GM19463 (cell line): ENCODE measurements around the gene NAT14.
"Not testable (repeated sequence)": the region's sequence is repeated elsewhere in the genome, so short reads cannot be mapped to it uniquely, and the experiment has no call there.

ENCODE experiments used
- ATAC-seq: cut with Tn5 transposase; IDR thresholded peaks from one replicate; pipeline ENCODE4 v1.9.1; 2021; ENCODE audit warnings: mild to moderate bottlenecking, moderate library complexity; ENCODE audit not compliant: unreplicated experiment

Gene NAT14

DNA sequence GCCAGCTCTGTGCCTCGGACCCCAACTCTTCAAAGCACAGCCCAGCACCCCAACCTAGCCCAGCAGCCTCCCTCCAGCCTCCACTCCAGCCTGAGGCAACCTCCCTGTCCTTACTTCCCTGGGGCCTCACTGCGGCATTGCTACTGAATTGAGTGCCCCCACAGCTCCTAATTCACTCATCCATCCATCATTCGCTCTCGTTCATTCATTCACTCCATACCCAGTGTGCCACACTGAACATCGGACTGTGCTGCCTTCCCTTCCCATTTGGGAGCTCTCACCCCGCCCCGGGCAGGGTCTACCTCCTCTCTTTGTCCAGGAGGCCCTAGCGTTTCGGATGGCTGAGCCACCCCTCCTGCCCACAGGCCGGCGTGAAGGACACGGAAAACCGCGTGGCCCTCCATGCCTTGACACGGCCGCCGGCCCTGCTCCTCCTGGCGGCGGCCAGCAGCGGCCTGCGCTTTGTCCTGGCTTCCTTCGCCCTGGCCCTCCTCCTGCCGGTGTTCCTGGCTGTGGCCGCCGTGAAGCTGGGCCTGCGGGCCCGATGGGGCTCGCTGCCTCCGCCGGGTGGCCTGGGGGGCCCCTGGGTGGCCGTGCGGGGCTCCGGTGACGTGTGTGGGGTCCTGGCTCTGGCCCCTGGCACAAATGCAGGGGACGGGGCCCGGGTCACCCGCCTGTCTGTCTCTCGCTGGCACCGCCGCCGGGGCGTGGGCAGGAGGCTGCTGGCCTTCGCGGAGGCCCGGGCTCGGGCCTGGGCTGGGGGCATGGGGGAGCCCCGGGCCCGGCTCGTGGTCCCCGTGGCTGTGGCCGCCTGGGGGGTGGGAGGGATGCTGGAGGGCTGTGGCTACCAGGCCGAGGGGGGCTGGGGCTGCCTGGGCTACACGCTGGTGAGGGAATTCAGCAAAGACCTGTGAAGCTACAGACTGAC is 1.3 kb downstream of the NAT14 start:
- no peak for ATAC-seq

GRCh38 chr19:55486971-55487923 is 2.3 kb downstream of the NAT14 start:
- ATAC-seq, result no peak

DNA sequence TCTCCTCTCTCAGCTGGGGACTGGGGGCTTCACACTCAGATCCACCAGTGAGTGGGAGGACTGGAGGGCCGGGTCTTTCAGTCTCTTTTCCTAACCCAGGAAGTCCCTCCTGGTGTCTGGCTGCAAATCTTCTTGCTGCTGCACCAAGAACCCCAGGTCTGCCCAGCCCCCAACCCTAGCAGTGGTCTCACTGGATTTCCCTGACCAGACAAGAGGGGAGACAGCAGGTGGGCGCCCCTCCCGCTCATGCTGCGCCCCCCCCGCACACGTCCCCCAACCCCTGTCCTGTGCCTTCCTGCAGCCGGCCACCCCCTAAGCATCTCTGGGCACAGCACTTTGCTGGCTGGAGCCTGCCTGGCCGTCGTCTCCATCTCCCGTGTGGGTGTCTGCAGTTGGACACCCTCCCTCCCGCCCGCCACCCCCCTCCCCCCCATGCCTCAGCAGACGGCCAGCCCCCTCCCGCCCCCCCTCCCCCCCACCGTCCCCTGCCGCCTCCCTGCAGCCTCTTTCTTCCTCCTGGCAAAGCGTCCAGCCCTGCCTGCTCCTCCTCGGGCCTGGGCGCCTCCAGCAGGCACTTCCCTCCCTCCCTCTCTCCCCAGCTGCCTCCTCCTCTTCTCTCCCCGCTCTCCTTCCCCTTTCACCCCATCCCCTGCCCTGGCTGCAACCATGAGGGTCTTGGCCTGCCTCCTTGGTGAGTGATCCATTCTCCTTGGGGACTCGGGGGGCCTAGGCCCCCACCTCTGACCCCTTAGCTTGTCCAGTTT is 3.1 kb downstream of the NAT14 start, which contains the start of gene SSC5D:
SSC5D (plus strand) TSS at position 513 of the 764 bp plus-strand sequence; CDS start at position 667, 154 bp downstream.
- ATAC-seq, result no peak

DNA sequence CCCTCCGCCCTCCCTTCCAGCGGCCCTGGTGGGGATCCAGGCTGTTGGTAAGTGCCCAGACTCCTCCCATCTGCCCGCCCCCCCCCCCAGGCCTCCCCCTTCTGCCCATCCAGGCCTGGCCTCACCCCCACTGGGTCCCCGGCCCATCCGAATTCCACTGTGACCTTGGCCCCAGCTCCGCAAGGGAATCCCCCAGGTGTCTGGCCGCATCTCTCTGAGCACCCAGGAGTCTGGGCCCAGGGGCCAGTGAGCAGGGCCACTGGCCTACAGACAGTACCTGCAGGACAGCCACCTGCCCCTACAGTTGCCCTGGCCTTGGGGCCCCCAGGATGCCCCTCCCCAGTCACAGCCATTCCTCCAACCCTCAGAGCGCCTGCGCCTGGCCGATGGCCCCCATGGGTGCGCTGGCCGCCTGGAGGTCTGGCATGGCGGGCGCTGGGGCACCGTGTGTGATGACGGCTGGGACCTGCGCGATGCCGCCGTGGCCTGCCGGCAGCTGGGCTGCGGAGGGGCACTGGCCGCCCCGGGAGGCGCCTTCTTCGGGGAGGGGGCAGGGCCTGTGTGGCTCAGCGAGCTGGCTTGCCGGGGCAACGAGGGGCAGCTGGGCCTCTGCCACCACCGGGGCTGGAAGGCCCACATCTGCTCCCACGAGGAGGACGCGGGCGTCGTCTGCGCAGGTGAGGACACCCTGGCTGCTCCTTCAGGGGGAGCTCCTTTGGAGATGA is 4.2 kb downstream of the NAT14 start:
- ATAC-seq, result no peak

DNA sequence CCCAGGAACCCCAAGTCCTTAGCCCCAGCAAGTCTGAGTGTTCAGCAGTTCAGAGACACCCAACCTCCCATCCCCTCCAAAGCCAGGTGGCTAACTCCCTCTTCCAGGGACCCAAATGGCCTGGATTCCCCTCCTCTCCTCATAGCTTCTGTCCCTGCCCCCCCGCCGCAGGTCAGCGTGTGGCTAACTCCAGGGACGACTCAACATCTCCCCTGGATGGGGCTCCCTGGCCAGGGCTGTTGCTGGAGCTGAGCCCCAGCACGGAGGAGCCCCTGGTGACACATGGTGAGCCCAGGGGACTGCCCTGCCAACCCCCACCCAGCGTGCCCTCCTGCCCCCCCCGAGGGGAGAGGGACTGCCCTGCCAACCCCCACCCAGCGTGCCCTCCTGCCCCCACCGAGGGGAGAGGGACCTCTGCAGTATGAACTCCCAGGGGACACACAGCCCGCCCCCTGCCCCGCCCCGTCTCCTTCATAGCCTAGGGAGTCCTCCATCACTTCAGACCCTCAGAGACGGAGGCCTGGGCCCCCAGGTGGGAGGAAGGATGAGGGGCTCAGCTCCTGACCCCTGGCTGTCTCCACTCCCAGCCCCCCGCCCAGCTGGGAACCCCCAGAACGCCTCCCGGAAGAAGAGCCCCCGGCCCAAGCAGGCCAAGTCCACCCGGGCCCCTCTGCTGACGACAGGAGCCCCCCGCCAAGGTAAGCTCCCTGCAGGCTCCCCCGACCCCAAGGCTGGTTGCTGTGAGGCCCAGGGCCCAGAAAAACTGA is 4.9 kb downstream of the NAT14 start:
- ATAC-seq, result no peak

DNA sequence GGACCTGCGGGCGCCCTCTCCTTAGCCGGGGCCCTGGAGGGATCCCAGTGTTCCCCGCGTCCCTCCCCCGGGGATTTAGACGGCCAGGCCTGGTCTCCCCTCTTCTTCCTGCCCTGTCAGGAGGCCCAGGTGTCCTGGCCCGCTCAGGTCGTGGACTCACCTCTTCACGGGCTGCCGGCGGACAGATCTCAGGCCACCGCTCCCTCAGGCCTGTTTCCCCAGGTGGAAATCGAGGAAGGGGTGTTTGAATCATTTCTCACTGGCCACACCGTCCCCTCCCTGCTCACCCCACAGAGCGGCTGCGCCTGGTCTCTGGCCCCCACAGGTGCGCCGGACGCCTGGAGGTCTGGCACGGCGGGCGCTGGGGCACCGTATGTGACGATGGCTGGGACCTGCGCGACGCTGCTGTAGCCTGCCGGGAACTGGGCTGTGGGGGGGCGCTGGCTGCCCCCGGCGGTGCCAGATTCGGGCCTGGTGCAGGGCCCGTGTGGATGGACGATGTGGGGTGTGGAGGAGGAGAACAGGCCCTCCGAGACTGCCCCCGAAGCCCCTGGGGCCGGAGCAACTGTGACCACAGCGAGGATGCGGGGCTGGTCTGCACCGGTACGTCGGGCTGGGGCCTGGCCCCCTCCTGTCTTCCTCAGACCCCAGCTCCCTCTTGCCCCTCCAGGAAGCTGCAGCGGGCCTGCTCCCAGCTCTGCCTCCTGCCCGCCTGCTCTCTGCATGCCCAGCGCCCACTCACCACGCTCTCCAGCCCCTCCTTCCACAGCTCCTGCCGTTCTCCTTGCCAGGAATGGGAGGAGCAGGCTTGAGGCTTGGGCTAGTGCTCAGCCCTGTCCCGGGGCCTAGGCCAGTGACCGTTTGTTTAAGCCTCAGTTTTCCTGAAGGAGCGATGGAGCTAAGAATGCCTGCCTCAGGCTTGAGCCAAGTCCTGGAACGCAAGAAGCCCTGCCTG is 5.8 kb downstream of the NAT14 start:
- ATAC-seq, result no peak

DNA sequence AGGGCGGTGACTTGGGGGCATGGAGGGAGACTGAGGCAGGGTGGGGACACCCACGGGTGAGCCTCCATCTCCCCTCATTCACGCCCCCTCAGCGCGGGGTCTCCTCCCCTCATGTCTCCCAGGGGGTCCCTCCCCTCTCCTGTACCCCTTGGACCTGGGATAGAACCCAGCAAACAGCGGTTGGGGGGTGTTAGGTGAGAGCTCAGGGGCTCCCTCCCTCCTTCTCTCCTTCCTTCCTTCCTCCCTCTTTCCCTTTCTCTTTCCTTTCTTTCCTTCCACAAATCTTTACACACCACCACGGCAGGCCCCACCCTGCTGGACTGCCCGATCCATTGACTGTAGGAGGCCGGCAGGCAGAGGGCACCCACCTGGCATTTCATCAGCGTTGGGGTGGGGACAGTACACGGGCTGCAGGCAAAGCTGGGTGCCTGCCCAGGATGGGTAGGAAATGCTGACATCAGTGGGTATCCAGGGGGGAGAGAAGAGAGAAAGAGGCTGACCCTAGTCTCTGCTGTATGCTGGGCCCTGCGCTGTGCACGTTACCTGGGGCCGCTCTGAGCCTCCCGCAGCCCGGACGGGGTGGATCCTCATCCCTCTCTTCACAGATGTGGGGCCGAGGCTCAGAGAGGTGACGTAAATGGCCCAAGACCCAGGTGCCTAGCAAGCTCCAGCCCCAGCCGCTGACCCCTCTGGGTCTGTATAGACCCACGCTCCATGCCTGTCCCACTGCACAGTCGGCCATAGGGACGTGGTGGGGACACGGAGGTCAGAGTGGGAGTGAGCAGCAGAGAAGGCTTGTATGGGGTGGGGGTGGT is 6.8 kb downstream of the NAT14 start:
- ATAC-seq, result no peak

DNA sequence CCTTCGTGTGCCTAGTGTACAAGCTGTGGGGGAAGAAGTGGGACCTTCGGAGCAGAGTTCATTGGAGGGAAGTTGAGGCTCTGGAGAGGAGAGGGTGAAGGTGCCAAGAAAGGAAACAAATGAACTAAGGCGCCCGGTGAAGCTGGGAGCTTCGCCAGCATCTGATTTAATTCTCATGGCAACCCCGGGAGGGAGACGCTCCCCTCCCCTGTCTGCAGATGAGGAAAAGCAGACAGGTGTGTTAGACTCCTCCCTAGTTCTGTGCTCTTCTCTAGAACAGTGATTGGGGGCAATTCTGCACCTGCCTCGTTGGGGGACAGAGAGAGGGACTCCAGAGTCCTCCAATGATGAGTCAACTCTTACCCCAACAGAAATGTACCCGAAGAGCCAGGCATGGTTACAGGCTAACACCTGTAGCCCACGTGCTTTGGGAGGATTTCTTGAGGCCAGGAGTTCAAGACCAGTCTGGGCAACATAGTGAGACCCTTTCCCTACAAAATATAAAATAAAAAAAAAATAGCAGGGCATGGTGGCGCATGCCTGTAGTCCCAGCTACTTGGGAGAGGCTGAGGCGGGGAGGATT is 7.5 kb downstream of the NAT14 start:
- ATAC-seq, result no peak

GRCh38 chr19:55493052-55493644 is 8.2 kb downstream of the NAT14 start:
- ATAC-seq, result no peak

- ATAC-seq, result no peak
Measured at GRCh38 chr19:55493645-55494171, 8.7 kb downstream of the NAT14 start.

DNA sequence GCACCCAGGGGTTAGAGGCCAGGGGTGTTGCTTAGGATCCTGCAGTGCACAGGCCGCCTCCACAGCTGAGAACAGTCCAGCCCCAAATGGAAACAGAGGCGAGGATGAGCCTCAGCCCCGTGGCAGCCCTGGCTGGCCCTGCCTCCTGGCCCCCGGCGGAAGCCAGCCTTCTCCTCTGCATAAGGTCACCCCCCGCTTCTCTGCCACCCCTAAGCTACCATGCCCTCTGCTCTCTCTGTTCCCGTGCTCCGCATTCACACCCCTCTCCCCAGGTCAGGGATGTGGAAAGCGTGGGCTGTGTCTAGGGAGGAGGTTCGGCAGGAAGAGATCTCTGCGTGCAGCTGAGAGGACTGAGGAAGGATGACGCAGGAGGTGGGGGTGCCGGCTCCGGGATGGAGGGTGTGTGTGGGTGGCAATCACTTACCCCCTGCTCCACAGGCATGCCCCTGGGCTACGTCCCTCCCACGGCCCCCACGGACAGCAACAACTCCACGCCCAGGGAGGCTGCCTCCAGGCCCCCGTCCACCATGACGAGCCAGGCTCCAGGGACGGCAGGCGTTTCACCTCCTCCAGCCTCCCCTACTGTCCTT is 9.3 kb downstream of the NAT14 start:
- ATAC-seq, result no peak

DNA sequence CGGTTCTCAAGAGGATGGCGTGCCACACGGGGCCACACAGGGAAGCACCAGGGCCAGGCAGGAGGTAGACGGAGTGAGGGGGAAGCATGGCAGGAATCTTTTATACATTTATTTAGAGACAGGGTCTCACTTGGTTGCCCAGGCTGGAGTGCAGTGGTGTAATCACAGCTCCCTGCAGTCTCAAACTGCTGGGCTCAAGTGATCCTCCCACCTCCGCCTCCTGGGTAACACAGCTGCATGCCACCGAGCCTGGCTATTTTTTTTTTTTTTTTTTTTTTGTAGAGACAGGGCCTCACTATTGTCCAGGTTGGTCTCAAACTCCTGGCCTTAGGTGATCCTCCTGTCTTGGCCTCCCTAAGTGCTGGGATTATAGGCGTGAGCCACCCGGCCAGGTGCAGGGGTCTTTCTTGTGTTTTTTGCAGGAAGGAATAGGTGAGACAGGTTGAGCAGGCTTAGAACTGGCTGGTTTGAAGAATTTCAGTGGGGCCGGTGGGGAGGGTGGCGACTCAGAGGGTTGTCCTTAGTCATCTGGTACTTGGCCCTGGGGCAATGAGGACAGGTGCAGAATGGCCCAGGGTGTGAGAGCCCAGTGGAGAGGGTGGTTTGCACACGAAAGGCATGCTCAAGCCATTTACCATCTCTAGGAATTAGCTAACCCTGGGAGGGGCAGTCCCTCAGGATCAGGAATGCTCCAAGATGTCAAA is 10.8 kb downstream of the NAT14 start:
- no peak for ATAC-seq

GRCh38 chr19:55496820-55497219 is 11.8 kb downstream of the NAT14 start:
- ATAC-seq, result not testable (repeated sequence)

DNA sequence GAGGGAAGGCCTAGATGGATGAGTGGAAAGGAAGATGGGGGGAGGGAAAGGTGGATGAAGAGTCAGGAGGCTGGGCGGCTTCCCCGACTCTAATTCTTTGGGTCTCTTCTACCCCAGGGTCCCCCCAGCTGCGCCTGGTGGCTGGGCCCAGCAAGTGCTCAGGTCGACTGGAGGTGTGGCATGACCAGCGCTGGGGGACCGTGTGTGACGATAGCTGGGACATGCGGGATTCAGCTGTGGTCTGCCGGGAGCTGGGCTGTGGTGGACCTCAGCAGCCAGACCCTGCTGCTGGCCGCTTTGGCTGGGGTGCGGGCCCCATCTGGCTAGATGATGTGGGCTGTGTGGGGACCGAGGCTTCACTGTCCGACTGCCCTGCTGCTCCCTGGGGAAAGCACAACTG is 12.8 kb downstream of the NAT14 start:
- no peak for ATAC-seq

DNA sequence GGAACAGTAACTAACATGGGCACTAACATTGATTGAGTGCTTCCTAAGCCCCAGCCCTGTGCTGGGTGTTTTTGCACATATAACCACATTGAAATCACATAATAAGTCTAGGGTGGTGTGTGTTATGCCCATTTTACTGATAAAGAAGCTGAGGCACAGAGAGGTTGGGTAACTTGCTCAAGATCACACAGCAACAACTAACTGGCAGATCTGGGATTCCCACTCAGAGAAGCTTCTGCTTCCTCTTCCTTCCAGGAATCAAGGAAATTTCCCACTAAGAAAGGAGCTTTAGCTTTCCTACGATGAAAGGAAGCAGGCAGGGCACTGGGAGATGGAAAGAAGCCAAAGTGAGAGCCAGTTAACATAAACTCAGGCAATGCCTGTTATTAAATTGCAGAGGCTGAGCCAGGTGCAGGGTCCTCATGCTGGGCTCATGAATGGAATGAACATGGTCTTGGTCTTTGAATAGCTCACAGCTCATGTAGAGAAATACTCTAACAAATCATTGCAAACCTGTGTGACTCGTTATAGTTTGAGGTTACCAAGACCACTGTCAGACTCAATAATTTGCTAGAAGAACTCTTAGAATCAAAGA is 13.4 kb downstream of the NAT14 start:
- no peak for ATAC-seq
